Measurements from ENCODE around the gene BLNK. TPM values are rescaled to one million over a fixed set of nuclear protein-coding genes. Genes with fewer than 3 reads are reported as not detected.

BLNK gene
- total RNA-seq, 5 donors from 2014 or later (not counting 1 experiment from before 2014, with no cell fraction given) = 1.3 to 8.2 (median 1.7) TPM

DNA sequence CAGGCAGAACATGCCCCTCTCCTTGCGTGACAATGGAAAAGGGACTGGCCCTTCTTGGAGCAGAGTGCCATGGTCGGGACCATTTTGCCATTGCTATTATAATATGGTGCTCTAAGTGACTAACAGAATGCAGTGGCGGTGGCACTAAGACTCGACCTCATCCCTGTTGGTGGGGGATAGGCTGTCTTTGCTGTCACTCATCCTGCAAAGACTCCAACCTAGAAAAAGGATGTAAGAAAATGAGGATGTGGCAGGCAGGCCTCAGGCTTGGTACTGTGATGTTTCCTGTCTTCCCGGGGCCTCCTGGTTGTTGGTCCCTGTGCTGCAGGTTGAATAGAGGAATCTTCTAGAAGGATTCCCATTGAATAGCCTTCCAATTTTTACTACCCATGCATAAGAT, 18.6 kb downstream of the BLNK start:
- Mint-ChIP-seq H3K9me3 (no peaks in the 10 kb centered on the region), H3K27me3 (peaks cover 0 to 1% of the 10 kb centered on the region in 2 donors), H3K27ac (no peak overlapping the region), H3K36me3 (peaks cover under 1% of the 10 kb centered on the region), H3K4me3 (no peak overlapping the region), H3K4me1 (no peaks in the 10 kb centered on the region)
- Histone ChIP-seq H3K36me3 (ENCODE audit: control insufficient read depth in 2 of 2, extremely low read depth in 1 of 2, insufficient read depth in 1 of 2, low read length in 1 of 2) (no peaks in the 10 kb centered on the region), H3K9me3 (no peaks in the 10 kb centered on the region), H3K27ac (ENCODE audit: low read length) (no peak overlapping the region), H3K27me3 (replicated peaks in 1 of 2; ENCODE audit: control insufficient read depth in 2 of 2, extremely low read depth in 1 of 2, insufficient read depth in 2 of 2, low read length in 1 of 2) (peaks cover 0 to 3% of the 10 kb centered on the region in 2 experiments), H3K4me1 (ENCODE audit: control insufficient read depth in 1 of 2, extremely low read depth in 1 of 2, insufficient read depth in 2 of 2, low read length in 2 of 2) (no peaks in the 10 kb centered on the region), H3K4me3 (ENCODE audit: control insufficient read depth in 1 of 2, extremely low read depth in 1 of 2, low read length in 1 of 2) (no peak overlapping the region)
- WGBS (ENCODE audit: insufficient coverage) = 80% methylated on average over 2 of the region's 5 CpGs
- CTCF ChIA-PET = no interaction called here
- POLR2A ChIA-PET = no interaction called here
- ATAC-seq (replicated peaks in 1 of 4) (no peak), DNase-seq (no peak)

DNA sequence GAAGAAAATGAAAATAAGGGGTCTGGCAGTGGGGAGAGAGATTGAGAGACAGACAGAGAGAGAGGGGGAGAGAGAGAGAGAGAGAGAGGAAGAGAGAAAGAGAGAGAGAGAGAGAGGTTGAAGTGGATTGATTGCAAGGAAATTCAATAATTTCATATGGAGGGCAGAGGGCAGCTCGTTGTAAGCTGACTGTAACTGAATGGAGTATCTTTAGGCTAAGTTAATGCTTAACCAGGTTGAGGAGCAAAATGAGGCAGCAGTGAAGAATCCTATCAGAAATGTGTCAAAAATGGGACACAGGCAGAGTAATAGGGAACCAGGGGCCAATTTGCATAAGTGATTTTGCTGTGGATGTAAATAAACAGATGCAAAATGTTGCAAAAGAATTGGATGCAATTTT, 21.0 kb downstream of the BLNK start:
- Histone ChIP-seq H3K4me3 (ENCODE audit: control insufficient read depth in 1 of 2, extremely low read depth in 1 of 2, low read length in 1 of 2) (no peak overlapping the region), H3K27ac (ENCODE audit: low read length) (no peak overlapping the region), H3K36me3 (ENCODE audit: control insufficient read depth in 2 of 2, extremely low read depth in 1 of 2, insufficient read depth in 1 of 2, low read length in 1 of 2) (no peaks in the 10 kb centered on the region), H3K4me1 (ENCODE audit: control insufficient read depth in 1 of 2, extremely low read depth in 1 of 2, insufficient read depth in 2 of 2, low read length in 2 of 2) (no peaks in the 10 kb centered on the region), H3K27me3 (replicated peaks in 1 of 2; ENCODE audit: control insufficient read depth in 2 of 2, extremely low read depth in 1 of 2, insufficient read depth in 2 of 2, low read length in 1 of 2) (peaks cover 0 to 3% of the 10 kb centered on the region in 2 experiments), H3K9me3 (no peaks in the 10 kb centered on the region)
- WGBS (ENCODE audit: insufficient coverage) = 100% methylated on average over 1 of the region's 1 CpG
- ATAC-seq (replicated peaks in 1 of 4) (no peak), DNase-seq (no peak)
- Mint-ChIP-seq H3K4me3 (no peak overlapping the region), H3K27me3 (peaks cover 0 to 1% of the 10 kb centered on the region in 2 donors), H3K4me1 (no peaks in the 10 kb centered on the region), H3K9me3 (no peaks in the 10 kb centered on the region), H3K27ac (no peak overlapping the region), H3K36me3 (peaks cover 4% of the 10 kb centered on the region)
- CTCF ChIA-PET = no interaction called here
- POLR2A ChIA-PET = no interaction called here

DNA sequence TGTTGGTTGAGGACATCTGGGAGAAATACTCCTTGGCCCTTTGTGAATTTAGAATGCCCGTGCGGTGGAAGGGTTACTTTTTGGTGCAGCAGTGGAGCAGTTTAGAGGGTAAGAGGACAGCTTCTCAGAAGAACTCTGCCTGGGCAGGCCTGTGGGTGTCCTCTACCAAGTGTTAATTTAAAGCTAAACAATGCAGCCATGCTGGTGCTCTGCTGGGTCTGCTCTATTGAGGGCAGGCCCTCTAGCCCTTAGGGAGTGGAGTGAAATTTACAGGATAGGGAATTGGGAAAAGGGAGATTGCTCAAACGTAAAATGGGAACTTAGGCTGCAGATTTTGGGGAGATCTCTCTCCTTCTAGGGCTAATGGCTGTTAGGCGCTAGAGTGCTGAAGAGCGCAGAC, 22.1 kb downstream of the BLNK start:
- no peak overlapping the region for H3K4me3 Mint-ChIP-seq
- Histone ChIP-seq H3K27me3 (replicated peaks in 1 of 2; ENCODE audit: control insufficient read depth in 2 of 2, extremely low read depth in 1 of 2, insufficient read depth in 2 of 2, low read length in 1 of 2) (peaks cover 0 to 2% of the 10 kb centered on the region in 2 experiments), H3K4me1 (ENCODE audit: control insufficient read depth in 1 of 2, extremely low read depth in 1 of 2, insufficient read depth in 2 of 2, low read length in 2 of 2) (no peaks in the 10 kb centered on the region), H3K27ac (ENCODE audit: low read length) (no peak overlapping the region), H3K9me3 (no peaks in the 10 kb centered on the region), H3K36me3 (ENCODE audit: control insufficient read depth in 2 of 2, extremely low read depth in 1 of 2, insufficient read depth in 1 of 2, low read length in 1 of 2) (no peaks in the 10 kb centered on the region), H3K4me3 (ENCODE audit: control insufficient read depth in 1 of 2, extremely low read depth in 1 of 2, low read length in 1 of 2) (no peak overlapping the region)
- 76% methylated on average over 3 of the region's 5 CpGs for WGBS (ENCODE audit: insufficient coverage)
- peaks cover 0 to 1% of the 10 kb centered on the region in 2 donors for H3K27me3 Mint-ChIP-seq
- no peaks in the 10 kb centered on the region for H3K4me1 Mint-ChIP-seq
- DNase-seq (no peak), ATAC-seq (replicated peaks in 1 of 4) (no peak)
- H3K9me3 Mint-ChIP-seq = no peaks in the 10 kb centered on the region
- ChIA-PET POLR2A (no interaction called here), CTCF (no interaction called here)
- H3K27ac Mint-ChIP-seq = no peak overlapping the region
- H3K36me3 Mint-ChIP-seq = peaks cover 4% of the 10 kb centered on the region

DNA sequence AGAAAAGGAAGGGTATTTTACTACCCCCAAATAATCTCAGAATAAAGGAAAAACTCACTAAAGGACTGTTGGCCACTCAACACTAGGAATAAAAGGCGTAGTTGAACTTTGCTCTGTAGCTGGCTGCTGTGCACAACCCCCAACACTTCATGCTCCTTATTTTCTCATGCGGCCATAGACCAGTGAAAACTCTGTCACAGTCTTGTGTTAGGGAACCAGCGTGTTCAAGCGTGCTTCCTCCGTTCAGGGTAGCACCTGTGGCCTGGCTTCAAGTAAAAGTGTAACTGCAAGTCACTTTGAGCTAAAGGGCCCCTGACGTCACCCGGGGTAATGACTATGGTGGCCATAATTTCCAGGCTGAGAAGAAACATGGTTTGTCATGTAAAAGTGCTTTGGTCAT, 27.0 kb downstream of the BLNK start:
- WGBS (ENCODE audit: insufficient coverage) = 89% methylated on average over 7 of the region's 7 CpGs
- ChIA-PET CTCF (no interaction called here), POLR2A (no interaction called here)
- H3K4me3 ChIP-seq (ENCODE audit: control insufficient read depth in 1 of 2, extremely low read depth in 1 of 2, low read length in 1 of 2) = no peak overlapping the region
- Mint-ChIP-seq H3K36me3 (peaks cover 4% of the 10 kb centered on the region), H3K27ac (no peak overlapping the region), H3K27me3 (peaks cover 3 to 8% of the 10 kb centered on the region in 2 donors), H3K4me1 (peaks cover 0 to 2% (median 0%) of the 10 kb centered on the region in 3 donors), H3K4me3 (no peak overlapping the region), H3K9me3 (no peaks in the 10 kb centered on the region)
- H3K9me3 ChIP-seq = no peaks in the 10 kb centered on the region
- no peaks in the 10 kb centered on the region for H3K4me1 ChIP-seq (ENCODE audit: control insufficient read depth in 1 of 2, extremely low read depth in 1 of 2, insufficient read depth in 2 of 2, low read length in 2 of 2)
- no peaks in the 10 kb centered on the region for H3K36me3 ChIP-seq (ENCODE audit: control insufficient read depth in 2 of 2, extremely low read depth in 1 of 2, insufficient read depth in 1 of 2, low read length in 1 of 2)
- H3K27ac ChIP-seq (ENCODE audit: low read length) = no peak overlapping the region
- DNase-seq (peak in 3 of 35 experiments; percentile 2 to 25 (median 4)), ATAC-seq (replicated peaks in 1 of 4) (no peak)
- no peaks in the 10 kb centered on the region for H3K27me3 ChIP-seq (replicated peaks in 1 of 2; ENCODE audit: control insufficient read depth in 2 of 2, extremely low read depth in 1 of 2, insufficient read depth in 2 of 2, low read length in 1 of 2)

DNA sequence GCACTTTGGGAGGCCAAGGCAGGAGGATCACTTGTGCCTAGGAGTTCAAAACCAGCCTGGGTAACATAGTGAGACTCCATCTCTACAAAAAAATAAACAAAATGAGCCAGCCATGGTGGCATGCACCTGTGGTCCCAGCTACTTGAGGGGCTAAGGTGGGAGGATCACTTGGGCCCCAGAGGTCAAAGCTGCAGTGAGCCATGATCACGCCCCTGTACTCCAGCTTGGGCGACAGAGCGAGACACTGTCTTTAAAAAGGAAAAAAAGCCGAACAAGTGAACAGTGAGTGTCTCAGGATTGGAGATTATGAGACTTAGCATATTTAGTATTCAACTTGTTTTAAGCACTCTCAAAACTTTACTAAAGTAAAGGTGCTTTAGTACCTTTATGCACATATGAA, 28.1 kb downstream of the BLNK start:
- H3K27ac Mint-ChIP-seq = no peak overlapping the region
- no peaks in the 10 kb centered on the region for H3K9me3 ChIP-seq
- no CpG with 5 or more reads among the region's 4 CpGs for WGBS (ENCODE audit: insufficient coverage)
- no peak overlapping the region for H3K4me3 Mint-ChIP-seq
- H3K9me3 Mint-ChIP-seq = no peaks in the 10 kb centered on the region
- no peak overlapping the region for H3K4me3 ChIP-seq (ENCODE audit: control insufficient read depth in 1 of 2, extremely low read depth in 1 of 2, low read length in 1 of 2)
- ATAC-seq (replicated peaks in 1 of 4) = no peak
- no peak for DNase-seq
- no peaks in the 10 kb centered on the region for H3K4me1 ChIP-seq (ENCODE audit: control insufficient read depth in 1 of 2, extremely low read depth in 1 of 2, insufficient read depth in 2 of 2, low read length in 2 of 2)
- CTCF ChIA-PET = no interaction called here
- H3K36me3 Mint-ChIP-seq = peaks cover 4% of the 10 kb centered on the region
- no peak overlapping the region for H3K27ac ChIP-seq (ENCODE audit: low read length)
- no peaks in the 10 kb centered on the region for H3K36me3 ChIP-seq (ENCODE audit: control insufficient read depth in 2 of 2, extremely low read depth in 1 of 2, insufficient read depth in 1 of 2, low read length in 1 of 2)
- POLR2A ChIA-PET = interaction anchor here in 1 of 2 donors (0.8 kb wide), 1 partner anchor 532 kb away, joined by 3 read pairs; no protein-coding TSS in a partner anchor
- H3K4me1 Mint-ChIP-seq = peaks cover 0 to 3% (median 0%) of the 10 kb centered on the region in 3 donors
- H3K27me3 Mint-ChIP-seq = peaks cover 2 to 8% of the 10 kb centered on the region in 2 donors
- no peaks in the 10 kb centered on the region for H3K27me3 ChIP-seq (replicated peaks in 1 of 2; ENCODE audit: control insufficient read depth in 2 of 2, extremely low read depth in 1 of 2, insufficient read depth in 2 of 2, low read length in 1 of 2)

DNA sequence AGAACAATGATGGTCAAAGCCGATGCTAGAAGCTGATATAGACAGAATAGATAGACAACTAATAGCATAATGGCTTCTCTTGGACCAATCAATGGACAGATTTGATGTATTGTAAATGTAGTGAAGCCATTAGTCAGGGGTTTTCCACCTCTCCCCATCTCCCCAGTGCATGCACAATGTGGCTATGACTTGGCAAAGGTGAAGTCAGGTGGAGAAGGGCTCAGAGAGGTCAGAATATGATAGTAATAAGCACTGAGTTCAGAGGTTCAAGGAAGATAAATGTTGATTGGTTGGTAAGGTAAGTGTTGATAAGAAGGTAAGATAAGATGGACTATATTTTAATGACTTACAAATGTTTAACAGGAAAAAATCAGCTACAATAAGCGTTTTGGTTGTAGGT, 28.5 kb downstream of the BLNK start:
- peaks cover 2 to 8% of the 10 kb centered on the region in 2 donors for H3K27me3 Mint-ChIP-seq
- ATAC-seq (replicated peaks in 1 of 4) (no peak), DNase-seq (no peak)
- no peak overlapping the region for H3K4me3 ChIP-seq (ENCODE audit: control insufficient read depth in 1 of 2, extremely low read depth in 1 of 2, low read length in 1 of 2)
- peaks cover 0 to 3% (median 0%) of the 10 kb centered on the region in 3 donors for H3K4me1 Mint-ChIP-seq
- 80% methylated on average over 1 of the region's 2 CpGs for WGBS (ENCODE audit: insufficient coverage)
- no peaks in the 10 kb centered on the region for H3K9me3 Mint-ChIP-seq
- H3K36me3 ChIP-seq (ENCODE audit: control insufficient read depth in 2 of 2, extremely low read depth in 1 of 2, insufficient read depth in 1 of 2, low read length in 1 of 2) = no peaks in the 10 kb centered on the region
- H3K4me1 ChIP-seq (ENCODE audit: control insufficient read depth in 1 of 2, extremely low read depth in 1 of 2, insufficient read depth in 2 of 2, low read length in 2 of 2) = no peaks in the 10 kb centered on the region
- H3K27me3 ChIP-seq (replicated peaks in 1 of 2; ENCODE audit: control insufficient read depth in 2 of 2, extremely low read depth in 1 of 2, insufficient read depth in 2 of 2, low read length in 1 of 2) = no peaks in the 10 kb centered on the region
- POLR2A ChIA-PET = interaction anchor here in 1 of 2 donors (0.8 kb wide), 1 partner anchor 532 kb away, joined by 3 read pairs; no protein-coding TSS in a partner anchor
- CTCF ChIA-PET = no interaction called here
- H3K27ac Mint-ChIP-seq = no peak overlapping the region
- H3K27ac ChIP-seq (ENCODE audit: low read length) = no peak overlapping the region
- H3K4me3 Mint-ChIP-seq = no peak overlapping the region
- peaks cover 4% of the 10 kb centered on the region for H3K36me3 Mint-ChIP-seq
- no peaks in the 10 kb centered on the region for H3K9me3 ChIP-seq
